Measurements from ENCODE around the gene GRAMD1A.
A peak's percentile ranks its signal among the peaks of the same experiment; 100 is the strongest.
"Not testable (repeated sequence)": the region's sequence is repeated elsewhere in the genome, so short reads cannot be mapped to it uniquely, and the experiment has no call there.

GRAMD1A gene

GRCh38 chr19:34999498-35000337 lies at the start of gene GRAMD1A:
TSS of gene GRAMD1A (plus strand) at chr19:35000323. CDS start at chr19:35000479, 156 bp downstream.
- DNase-seq: peak; percentile 71

GRCh38 chr19:34953092-34953491 lies 47.0 kb upstream of the GRAMD1A start:
- DNase-seq: no peak

- DNase-seq: no peak
These were observed 42.0 kb upstream of the GRAMD1A start for GRCh38 chr19:34957830-34958751.

DNA sequence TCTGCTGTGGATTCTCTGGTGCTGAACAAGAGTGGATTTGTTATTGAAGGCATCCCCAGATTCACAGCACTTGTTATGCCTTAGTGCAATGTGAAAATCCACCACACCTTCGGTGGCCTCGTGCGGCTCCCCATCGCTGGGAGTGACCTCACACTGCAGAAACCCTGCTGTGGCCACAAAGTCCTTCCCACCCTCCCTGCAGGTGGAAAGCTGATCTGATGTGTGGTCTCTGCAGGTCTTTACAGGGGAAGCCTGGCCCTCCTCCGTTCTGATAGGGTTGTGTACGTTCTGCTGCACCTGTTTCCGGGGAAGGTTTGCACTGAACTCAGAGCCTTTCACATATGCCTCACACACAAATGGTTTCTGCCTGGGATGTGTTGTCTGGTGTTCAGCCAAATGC lies 41.1 kb upstream of the GRAMD1A start:
- DNase-seq: no peak

DNA sequence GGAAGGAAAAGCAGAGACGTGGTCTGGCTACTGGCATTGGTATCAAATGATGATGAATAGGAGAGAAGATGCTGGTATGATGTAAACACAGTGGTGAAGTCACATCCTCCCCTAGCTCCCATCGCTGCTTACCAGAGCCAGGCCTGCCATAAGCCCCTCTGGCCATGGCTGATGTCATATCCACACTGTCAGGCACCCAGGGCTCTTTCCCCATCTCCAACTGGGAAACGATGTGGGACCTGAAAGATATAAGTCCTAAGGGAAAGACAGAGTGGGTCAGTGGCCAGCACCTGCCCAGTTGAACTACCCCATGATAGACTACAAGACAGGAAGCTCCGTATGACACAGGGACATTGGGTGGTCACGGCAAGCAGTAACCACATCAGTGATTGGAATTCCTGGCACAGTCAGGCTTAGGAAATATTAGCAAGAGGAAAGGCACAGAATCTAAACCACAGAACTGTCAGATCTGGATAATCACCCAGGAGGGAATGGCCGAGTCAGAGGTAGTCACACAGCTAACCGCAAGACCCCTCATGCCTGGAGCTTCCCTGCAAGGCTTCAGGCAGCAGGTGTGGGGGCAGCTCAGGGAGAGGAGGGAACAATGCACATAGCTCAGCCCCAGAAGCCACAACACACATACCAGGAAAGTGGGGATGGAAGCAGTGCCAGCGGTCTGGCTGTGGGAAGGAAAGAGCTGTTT lies 39.9 kb upstream of the GRAMD1A start:
- DNase-seq: no peak

DNA sequence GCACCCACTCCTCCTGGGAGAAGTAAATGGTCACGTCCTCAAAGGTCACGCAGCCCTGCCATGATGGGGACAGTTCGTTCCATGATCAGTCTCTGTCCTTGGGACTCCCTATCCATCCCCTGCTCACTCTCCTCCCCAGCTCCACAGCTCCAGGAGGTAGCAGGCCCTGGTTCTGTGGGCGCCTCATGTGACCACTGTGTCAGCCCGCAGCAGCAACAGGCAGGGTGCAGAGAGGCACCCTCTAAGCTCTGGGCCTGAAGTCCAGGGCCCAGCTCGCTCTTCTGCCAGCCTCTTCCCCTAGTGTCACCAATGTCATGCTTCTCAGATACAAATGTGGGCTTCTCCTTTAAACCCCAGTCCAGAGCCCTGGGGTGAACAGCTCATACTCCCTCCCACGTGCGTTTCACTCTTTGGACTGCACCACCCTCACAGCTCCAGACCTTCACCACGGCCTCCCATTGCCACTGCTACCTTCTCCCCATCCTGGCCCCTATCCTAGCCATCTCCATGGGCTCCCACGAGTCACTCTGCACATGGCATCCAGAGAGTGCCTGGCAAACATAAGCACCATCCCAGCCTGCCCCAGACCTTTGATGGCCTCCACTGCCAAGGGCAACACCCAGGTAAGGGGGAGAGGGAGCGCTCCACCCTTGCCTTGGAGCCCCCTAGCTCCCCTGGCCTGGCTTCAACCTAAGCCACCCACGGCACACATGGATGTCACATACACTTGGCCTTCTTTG lies 39.0 kb upstream of the GRAMD1A start:
- no peak for DNase-seq

DNA sequence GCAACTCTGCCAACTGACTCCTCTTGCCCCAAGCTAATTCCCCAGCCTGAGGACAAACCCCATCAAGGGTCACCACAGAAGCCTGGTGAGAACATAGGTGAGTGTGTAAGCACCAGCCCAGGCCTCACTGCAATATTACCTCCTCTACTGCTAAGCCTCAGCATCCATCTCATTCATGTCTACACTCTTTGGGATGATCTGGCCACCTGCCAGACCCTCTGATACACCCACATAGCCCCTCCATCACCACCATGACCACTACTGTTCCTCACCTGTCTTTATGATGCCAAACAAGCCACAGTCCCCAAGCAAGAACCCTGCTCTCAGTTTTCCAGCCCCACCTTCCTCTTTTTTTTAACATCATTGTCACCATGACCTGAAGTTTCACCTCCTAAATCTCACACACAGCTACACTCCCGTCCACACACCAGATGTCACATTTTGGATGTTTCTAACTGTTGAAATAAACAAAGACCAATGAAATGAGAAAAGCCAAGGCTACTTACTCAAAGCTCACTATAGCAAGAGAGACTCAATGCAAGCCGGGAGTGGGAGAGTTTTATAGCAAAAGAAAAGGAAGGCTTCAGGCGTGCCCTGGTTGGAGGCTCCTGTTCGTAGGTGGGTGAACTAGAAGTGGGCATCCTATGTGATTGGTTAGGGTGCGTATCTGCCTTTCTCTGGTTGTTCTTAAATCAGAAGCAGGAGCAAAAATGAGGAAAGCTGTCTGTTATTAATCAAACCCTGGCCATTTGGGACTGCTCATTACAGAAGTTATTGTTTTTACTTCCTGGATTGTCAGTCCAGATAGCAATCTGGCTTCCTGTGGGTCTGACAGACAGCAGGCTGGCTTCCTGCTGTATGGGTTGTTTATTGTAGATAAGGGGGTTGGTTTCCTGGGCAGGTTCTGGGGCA lies 38.1 kb upstream of the GRAMD1A start:
- DNase-seq: no peak

- DNase-seq: no peak
These were observed 37.2 kb upstream of the GRAMD1A start for GRCh38 chr19:34962687-34963572.

GRCh38 chr19:34963573-34964406 lies 36.3 kb upstream of the GRAMD1A start, which contains the start of gene ZNF792:
TSS of gene ZNF792 (minus strand) at chr19:34964229. CDS start at chr19:34963662, 567 bp downstream.
- DNase-seq: peak; percentile 38 to 43

GRCh38 chr19:34964598-34964997 lies 35.5 kb upstream of the GRAMD1A start:
- no peak for DNase-seq

DNA sequence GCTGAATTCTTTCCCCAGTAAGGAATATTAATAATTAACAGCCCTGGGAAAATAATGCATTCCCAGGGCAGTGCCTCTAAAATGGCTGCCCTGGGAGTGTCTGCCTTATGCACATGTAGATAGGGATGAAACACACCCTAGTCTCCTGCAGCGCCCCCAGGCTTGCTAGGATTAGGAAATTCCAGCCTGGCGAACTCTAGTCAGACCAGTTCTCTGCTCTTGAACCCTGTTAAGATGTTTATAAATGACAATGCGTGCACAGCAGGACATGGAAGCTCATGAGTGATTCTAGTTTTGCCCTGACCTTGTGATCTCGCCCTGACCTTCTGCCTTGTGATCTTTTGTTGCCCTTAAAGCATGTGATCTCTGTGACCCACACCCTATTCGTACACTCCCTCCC lies 34.6 kb upstream of the GRAMD1A start:
- not testable (repeated sequence) for DNase-seq

- DNase-seq: no peak
These were observed 32.6 kb upstream of the GRAMD1A start for GRCh38 chr19:34967551-34967950.

DNA sequence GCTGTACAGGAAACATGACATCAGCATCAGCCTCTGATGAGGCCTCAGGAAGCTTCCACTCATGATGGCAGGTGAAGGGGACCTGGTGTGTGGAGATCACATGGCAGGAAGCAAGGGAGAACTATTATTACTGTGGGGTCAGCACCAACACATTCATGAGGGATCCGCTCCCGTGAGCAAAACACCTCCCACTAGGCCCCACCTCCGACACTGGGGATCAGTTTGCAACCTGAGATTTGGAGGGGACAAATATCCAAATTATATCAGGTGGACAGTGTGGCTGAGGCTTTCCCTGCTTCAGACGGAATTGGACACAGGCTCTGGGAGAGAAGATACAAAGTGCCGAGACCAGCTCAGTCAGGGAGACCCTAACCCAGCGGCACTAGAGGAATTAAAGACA lies 30.4 kb upstream of the GRAMD1A start:
- DNase-seq: no peak

- DNase-seq: not testable (repeated sequence)
These were observed 29.8 kb upstream of the GRAMD1A start for GRCh38 chr19:34970185-34970780.

GRCh38 chr19:34972163-34972705 lies 27.9 kb upstream of the GRAMD1A start:
- DNase-seq: no peak

DNA sequence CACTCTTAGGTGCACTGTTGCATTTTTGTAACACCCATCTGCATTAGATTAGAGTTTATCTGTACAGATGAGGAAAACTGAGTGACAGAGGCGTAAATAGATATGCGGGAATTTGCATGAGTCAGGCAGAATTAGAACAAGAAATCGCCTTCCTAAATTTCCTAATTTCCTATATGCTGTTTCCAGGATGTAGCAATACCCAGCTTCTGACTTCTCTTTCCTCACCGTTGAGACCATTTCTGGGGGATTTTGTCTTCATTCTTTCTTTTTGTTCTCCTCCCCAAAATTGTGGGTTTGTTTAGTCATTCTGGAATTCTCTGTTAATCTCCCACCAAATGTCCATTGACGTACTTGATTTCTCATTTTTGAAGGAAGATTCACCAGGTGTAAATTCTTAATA lies 25.5 kb upstream of the GRAMD1A start:
- no peak for DNase-seq

- no peak for DNase-seq
These were observed 25.1 kb upstream of the GRAMD1A start for GRCh38 chr19:34975056-34975455.

DNA sequence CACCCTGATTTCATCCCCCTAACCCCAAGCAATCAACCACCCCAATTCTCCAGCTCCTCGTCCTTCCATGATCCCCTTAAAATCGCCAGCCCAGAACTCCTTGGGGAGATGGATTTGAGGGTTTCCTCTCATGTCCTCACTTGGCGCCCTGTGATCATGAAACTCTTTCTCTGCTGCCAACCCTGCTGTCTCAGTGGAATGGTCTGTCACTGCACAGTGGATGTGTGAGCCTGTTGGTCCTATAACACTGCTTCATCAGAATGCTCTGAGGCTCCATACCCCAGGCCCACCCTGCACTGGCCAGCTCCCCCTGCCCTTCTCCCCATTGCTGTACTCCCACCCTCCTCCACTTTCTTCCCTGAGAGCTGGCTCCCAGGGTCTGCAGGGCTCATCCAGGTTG lies 23.5 kb upstream of the GRAMD1A start:
- no peak for DNase-seq

Measured in stimulated activated CD4-positive, alpha-beta T cell treated with anti-CD3 and anti-CD28 coated beads, Interleukin-2, amount 100 ng/mL, for 48 hours (primary cell).